DOHH2 (cell line): ENCODE results near the gene AGBL4.

Experiments
- H3F3A ChIP-seq: fragments of 200-600 bp; sonication (generic), shearing (Covaris generic); 2 replicates; pipeline ENCODE4 v1.6.0; 2016; ENCODE audit warnings: antibody characterized with exemption, mild to moderate bottlenecking; ENCODE audit not compliant: control insufficient read depth, insufficient read depth
- H3K27ac ChIP-seq: fragments of 200-600 bp; sonication (generic); 2 replicates; pipeline ENCODE4 v1.5.1; 2014; ENCODE audit warnings: low read depth, mild to moderate bottlenecking, low read length, moderate library complexity
- H3K27me3 ChIP-seq: fragments of 200-600 bp; sonication (generic); 2 replicates; pipeline ENCODE4 v1.6.1; 2014; ENCODE audit warnings: mild to moderate bottlenecking, low read length, mixed read lengths; ENCODE audit not compliant: control insufficient read depth
- H3K36me3 ChIP-seq: fragments of 200-600 bp; sonication (generic); 2 replicates; pipeline ENCODE4 v1.6.1; 2014; ENCODE audit warnings: mild to moderate bottlenecking, low read length, moderate library complexity, mixed read lengths; ENCODE audit not compliant: control insufficient read depth
- H3K4me1 ChIP-seq: fragments of 200-600 bp; sonication (generic); 2 replicates; pipeline ENCODE4 v1.6.1; 2014; ENCODE audit warnings: mild to moderate bottlenecking, low read length, mixed read lengths; ENCODE audit not compliant: control insufficient read depth
- H3K4me2 ChIP-seq: fragments of 200-600 bp; sonication (generic); 2 replicates; pipeline ENCODE4 v1.6.0; 2014; ENCODE audit warnings: mild to moderate bottlenecking, low read length, moderate library complexity
- H3K4me3 ChIP-seq: fragments of 200-600 bp; sonication (generic); 2 replicates; pipeline ENCODE4 v1.5.1; 2014; ENCODE audit warnings: mild to moderate bottlenecking, low read length, mixed read lengths
- H3K79me2 ChIP-seq: fragments of 200-600 bp; sonication (generic); 2 replicates; pipeline ENCODE4 v1.6.1; 2014; ENCODE audit warnings: mild to moderate bottlenecking, low read length, mixed read lengths; ENCODE audit not compliant: control insufficient read depth
- H3K9me2 ChIP-seq: fragments of 200-600 bp; sonication (generic); replicated peaks from 2 replicates; pipeline ENCODE4 v1.6.1; 2014; ENCODE audit warnings: mild to moderate bottlenecking, low read length, mixed read lengths; ENCODE audit not compliant: control insufficient read depth
- H3K9me3 ChIP-seq: fragments of 200-600 bp; sonication (generic); 2 replicates; pipeline ENCODE4 v1.6.1; 2014; ENCODE audit warnings: antibody characterized with exemption, low read length, mixed read lengths; ENCODE audit not compliant: control insufficient read depth, insufficient read depth
- H4K20me1 ChIP-seq: fragments of 200-600 bp; sonication (generic); 2 replicates; pipeline ENCODE4 v1.6.0; 2014; ENCODE audit warnings: low read depth, mild to moderate bottlenecking, antibody characterized with exemption, low read length, moderate library complexity; ENCODE audit not compliant: control insufficient read depth, insufficient read depth
- EZH2phosphoT487 ChIP-seq: fragments of 200-600 bp; sonication (generic); IDR thresholded peaks from 2 replicates; pipeline ENCODE4 v1.6.1; 2017; ENCODE audit warnings: borderline replicate concordance, mild to moderate bottlenecking, antibody characterized with exemption, low read length, moderate library complexity, mixed read lengths
- TF ChIP-seq, protein P1 (sequence below): fragments of 200-600 bp; sonication (generic); IDR thresholded peaks from one replicate; pipeline ENCODE4 v1.5.1; 2014; ENCODE audit warnings: antibody characterized with exemption, mild to moderate bottlenecking, low read depth, low read length; ENCODE audit not compliant: poor library complexity, severe bottlenecking

Gene AGBL4

DNA sequence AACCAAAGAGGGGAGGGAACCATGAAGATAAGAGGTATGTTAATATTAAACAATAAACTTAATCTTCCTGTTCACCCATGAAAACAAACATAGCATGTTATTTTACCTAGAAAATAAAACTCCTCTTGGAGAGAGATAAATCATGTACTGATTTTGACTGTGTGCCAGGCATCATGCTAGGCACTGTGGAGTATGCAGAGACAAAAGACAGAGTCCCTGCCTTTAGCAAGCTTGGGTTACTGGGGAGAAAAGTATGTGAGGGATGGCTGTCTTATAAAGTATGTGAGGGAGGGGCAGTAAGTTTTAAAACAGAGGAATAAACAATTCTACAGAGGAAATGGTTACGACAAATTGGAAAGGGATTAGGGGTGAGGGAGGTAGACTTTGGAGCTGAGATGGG, 1117.6 kb downstream of the AGBL4 start:
- H3K4me3 ChIP-seq, result no peak overlapping the region
- no peak overlapping the region for H3K27ac ChIP-seq
- H3K79me2 ChIP-seq, result no peaks in the 10 kb centered on the region
- H3K4me1 ChIP-seq, result no peaks in the 10 kb centered on the region
- no peaks in the 10 kb centered on the region for H3F3A ChIP-seq
- no peaks in the 10 kb centered on the region for H4K20me1 ChIP-seq
- H3K9me2 ChIP-seq, result no peaks in the 10 kb centered on the region
- no peaks in the 10 kb centered on the region for H3K36me3 ChIP-seq
- H3K27me3 ChIP-seq, result no peaks in the 10 kb centered on the region
- no peak for TF ChIP-seq EZH2phosphoT487
- TF ChIP-seq, protein P1, sequence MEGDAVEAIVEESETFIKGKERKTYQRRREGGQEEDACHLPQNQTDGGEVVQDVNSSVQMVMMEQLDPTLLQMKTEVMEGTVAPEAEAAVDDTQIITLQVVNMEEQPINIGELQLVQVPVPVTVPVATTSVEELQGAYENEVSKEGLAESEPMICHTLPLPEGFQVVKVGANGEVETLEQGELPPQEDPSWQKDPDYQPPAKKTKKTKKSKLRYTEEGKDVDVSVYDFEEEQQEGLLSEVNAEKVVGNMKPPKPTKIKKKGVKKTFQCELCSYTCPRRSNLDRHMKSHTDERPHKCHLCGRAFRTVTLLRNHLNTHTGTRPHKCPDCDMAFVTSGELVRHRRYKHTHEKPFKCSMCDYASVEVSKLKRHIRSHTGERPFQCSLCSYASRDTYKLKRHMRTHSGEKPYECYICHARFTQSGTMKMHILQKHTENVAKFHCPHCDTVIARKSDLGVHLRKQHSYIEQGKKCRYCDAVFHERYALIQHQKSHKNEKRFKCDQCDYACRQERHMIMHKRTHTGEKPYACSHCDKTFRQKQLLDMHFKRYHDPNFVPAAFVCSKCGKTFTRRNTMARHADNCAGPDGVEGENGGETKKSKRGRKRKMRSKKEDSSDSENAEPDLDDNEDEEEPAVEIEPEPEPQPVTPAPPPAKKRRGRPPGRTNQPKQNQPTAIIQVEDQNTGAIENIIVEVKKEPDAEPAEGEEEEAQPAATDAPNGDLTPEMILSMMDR, result no peak
- no peaks in the 10 kb centered on the region for H3K9me3 ChIP-seq
- no peak overlapping the region for H3K4me2 ChIP-seq

DNA sequence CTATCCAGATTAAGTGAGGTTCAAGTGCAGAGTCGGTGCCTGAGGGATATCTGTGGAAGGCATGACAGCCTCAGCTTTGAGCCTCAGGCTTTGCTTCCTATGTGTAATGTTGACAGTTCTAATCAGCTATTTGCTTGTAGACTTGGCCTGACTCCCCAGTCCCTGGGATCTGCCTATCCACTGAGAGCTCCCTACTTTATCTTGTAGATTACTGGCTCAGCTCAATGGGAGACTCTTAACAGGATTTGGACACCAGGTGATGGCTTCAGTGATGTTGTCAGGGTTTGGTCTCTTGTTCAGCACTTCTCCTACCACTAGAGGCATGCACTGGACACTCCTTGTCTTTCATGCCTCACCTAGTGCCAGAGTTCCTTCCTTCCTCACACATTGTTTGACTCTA, 1120.5 kb downstream of the AGBL4 start:
- Histone ChIP-seq H3K27ac (no peak overlapping the region), H3F3A (no peaks in the 10 kb centered on the region), H3K9me2 (no peaks in the 10 kb centered on the region), H3K9me3 (no peaks in the 10 kb centered on the region), H3K4me1 (no peaks in the 10 kb centered on the region), H3K79me2 (no peaks in the 10 kb centered on the region), H3K36me3 (no peaks in the 10 kb centered on the region), H3K4me3 (no peak overlapping the region), H3K27me3 (no peaks in the 10 kb centered on the region), H3K4me2 (no peak overlapping the region), H4K20me1 (no peaks in the 10 kb centered on the region)
- TF ChIP-seq, protein P1, result no peak
- TF ChIP-seq EZH2phosphoT487, result no peak

DNA sequence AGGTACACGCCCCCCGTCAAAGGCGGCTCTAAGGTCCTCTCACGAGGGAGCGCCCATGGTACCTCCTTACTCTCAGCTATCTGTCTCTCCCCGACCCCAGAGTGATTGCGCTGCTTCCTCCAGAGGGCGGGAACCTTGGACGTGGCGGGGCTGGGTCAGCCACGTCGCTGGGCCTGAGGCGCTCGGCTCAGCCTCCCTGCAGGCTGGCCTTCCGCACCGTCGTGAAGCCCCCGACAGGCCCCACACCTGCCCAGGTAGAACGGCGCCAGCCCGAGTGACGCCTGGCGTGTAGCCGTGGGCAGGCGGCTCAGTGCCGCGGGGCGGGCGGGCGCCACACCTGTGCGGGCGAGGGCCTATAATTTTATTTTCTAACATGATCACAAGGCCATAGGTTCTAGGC, 1124.9 kb downstream of the AGBL4 start:
- no peak overlapping the region for H3K4me3 ChIP-seq
- no peaks in the 10 kb centered on the region for H3K9me3 ChIP-seq
- H3K27ac ChIP-seq, result no peak overlapping the region
- H3K79me2 ChIP-seq, result no peaks in the 10 kb centered on the region
- H3K9me2 ChIP-seq, result no peaks in the 10 kb centered on the region
- H3K4me2 ChIP-seq, result no peak overlapping the region
- H3K36me3 ChIP-seq, result no peaks in the 10 kb centered on the region
- H4K20me1 ChIP-seq, result no peaks in the 10 kb centered on the region
- H3K27me3 ChIP-seq, result no peaks in the 10 kb centered on the region
- no peaks in the 10 kb centered on the region for H3F3A ChIP-seq
- TF ChIP-seq, protein P1, result no peak
- no peak for TF ChIP-seq EZH2phosphoT487
- H3K4me1 ChIP-seq, result no peaks in the 10 kb centered on the region

DNA sequence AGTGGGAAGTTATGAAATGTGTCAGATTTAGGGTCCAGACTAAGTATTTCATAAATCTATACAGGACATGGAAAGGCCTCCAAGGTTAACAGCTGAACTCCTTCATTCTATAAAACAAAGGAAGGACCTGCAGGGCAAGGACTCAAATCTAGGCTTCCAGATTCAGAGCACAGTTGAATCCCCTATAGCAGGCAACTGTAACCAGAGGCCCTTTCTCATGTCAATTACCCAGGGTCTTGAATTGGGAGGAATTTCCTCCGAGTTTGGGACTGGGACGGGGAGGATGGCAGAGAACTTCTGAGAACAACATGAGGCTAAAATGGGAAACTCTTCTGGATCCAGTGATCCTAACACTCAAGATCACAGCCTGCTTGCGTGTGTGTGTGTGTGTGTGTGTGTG, 1134.1 kb downstream of the AGBL4 start:
- Histone ChIP-seq H3K79me2 (no peaks in the 10 kb centered on the region), H4K20me1 (no peaks in the 10 kb centered on the region)
- TF ChIP-seq, protein P1, result no peak
- no peak for TF ChIP-seq EZH2phosphoT487

More for the DNA sequence above, 1134.1 kb downstream of the AGBL4 start:
- Histone ChIP-seq H3K4me2 (no peak overlapping the region), H3K4me3 (no peak overlapping the region), H3K36me3 (no peaks in the 10 kb centered on the region), H3K9me2 (no peaks in the 10 kb centered on the region), H3K27ac (no peak overlapping the region), H3K4me1 (no peaks in the 10 kb centered on the region), H3K9me3 (no peaks in the 10 kb centered on the region), H3K27me3 (no peaks in the 10 kb centered on the region), H3F3A (no peaks in the 10 kb centered on the region)
